Measurements from ENCODE around the gene TCERG1L.
"Not testable (repeated sequence)": the region's sequence is repeated elsewhere in the genome, so short reads cannot be mapped to it uniquely, and the experiment has no call there.

TCERG1L gene

DNA sequence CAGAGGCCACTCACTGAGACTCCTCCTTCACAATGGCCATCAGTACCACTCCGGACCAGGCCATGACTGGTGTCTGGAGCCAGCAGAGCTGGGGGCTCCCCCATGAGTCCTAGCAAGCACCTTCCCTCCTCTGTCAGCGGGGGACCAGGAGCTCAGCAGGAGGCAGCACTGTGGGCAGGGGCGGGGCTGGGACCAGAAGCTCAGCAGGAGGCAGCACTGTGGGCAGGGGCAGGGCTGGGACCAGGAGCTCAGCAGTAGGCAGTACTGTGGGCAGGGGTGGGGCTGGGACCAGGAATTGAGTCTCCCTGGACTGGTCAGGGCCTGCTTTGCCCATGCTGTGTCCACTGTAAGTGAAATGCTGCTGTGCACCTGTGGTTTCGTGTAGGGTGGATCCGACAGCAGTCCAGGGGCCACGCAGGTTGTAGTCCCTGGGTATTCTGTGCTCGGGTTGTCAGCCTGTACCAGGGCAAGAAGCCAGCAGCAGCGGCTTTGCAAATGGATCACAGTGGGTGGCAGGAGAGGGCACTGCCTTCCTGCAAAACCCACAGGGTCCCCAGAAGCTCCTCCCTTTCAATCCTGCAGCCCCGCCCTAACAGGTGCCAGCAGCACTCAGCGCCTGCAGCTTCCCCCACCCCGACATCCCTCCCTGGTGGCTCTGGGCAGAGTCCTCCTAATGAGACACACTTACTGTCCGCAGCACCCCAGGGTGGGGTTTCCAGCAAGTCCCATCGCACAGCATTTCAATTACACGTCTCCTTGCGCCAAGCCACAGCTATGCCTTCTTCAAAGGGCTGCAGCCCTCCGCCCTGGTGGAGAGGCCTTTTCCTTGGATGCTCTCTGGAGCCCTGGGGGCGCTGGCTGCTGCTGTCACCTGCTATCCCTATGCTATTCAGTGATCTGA, 220.5 kb downstream of the TCERG1L start:
- in situ Hi-C loops (cut with MboI; ENCODE audit: low sequenced_read_pairs) = no loop called here

GRCh38 chr10:131089861-131090260, 221.7 kb downstream of the TCERG1L start:
- in situ Hi-C loops (cut with MboI; ENCODE audit: low sequenced_read_pairs) = no loop called here

- in situ Hi-C loops (cut with MboI; ENCODE audit: low sequenced_read_pairs) = no loop called here
Observed at GRCh38 chr10:131089150-131089549, 222.4 kb downstream of the TCERG1L start.

GRCh38 chr10:131088619-131089018, 222.9 kb downstream of the TCERG1L start:
- in situ Hi-C loops (cut with MboI; ENCODE audit: low sequenced_read_pairs) = no loop called here

DNA sequence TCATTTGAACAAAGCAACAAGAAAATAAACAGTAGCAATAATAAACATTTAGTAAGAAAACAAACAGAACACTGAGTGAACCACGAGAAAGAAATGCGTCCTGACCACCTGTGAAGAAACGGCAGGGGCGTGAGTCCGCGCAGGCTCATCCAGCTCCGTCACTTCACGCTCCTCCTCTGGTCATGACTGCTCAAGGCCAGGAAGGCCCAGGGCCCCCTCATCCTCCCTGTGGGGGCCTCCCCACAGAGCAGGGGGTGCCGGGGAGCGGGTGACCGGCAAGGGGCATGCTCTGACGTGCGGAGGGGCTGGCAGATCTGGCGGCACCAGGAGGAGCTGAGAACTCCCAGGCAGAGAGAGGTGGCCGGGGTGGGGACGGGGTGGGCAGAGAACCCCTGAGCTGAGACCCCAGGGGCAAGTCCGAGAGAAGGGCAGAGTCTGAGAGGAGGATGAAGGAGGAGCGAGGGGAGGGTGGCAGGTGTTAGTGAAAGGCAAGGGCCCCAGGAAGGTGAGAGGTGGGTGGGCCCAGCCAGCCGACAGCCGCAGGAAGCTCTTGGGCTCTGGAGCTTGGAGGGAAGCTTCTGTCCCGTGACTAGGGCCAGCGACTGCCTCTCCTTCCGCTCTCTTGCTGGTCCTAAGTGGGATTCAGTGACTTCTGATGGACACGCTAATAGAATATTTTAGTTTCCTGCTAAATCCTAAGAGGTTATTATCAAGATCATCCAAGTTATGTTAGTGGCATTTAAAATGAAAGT, 223.9 kb downstream of the TCERG1L start:
- in situ Hi-C loops (cut with MboI; ENCODE audit: low sequenced_read_pairs) = no loop called here

DNA sequence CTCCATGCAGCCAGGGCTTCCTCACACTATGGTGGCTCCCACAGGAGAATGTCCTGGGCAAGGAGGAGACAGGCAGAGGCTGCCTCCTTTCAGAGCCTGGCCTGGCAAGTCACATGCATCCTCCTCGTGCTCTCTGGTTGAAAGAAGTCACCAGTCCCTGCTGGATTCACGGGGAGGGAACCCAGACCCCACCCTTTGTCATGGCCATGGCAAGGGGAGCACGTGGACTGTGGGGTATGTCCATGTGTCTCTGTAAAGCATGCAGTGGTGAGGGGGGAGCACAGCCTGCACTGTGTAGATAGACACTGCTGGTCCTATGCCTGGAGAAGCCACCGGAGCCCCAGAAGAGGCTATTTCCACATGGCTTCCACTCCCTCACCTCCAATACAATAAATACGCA, 225.0 kb downstream of the TCERG1L start:
- in situ Hi-C loops (cut with MboI; ENCODE audit: low sequenced_read_pairs) = no loop called here

GRCh38 chr10:131086094-131086493, 225.4 kb downstream of the TCERG1L start:
- in situ Hi-C loops (cut with MboI; ENCODE audit: low sequenced_read_pairs) = no loop called here

- in situ Hi-C loops (cut with MboI; ENCODE audit: low sequenced_read_pairs) = no loop called here
Observed at GRCh38 chr10:131085091-131085860, 226.2 kb downstream of the TCERG1L start.

DNA sequence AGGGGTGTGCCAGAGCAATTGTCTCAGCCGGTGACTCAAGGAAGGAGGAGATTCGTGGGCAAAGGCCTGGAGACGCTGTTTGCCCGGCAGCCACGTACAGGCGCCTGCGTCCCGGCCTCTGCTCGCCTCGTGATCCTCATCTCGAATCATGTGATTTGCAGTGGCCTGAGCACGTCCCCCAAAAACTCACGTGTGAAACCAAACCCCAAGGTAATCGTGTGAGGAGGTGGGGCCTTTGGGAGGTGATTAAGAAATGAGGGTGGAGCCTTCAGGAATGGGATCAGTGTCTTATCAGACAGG, 226.8 kb downstream of the TCERG1L start:
- in situ Hi-C loops (cut with MboI; ENCODE audit: low sequenced_read_pairs) = no loop called here

- in situ Hi-C loops (cut with MboI; ENCODE audit: low sequenced_read_pairs) = no loop called here
Observed at GRCh38 chr10:131083915-131084790, 227.4 kb downstream of the TCERG1L start.

- in situ Hi-C loops (cut with MboI; ENCODE audit: low sequenced_read_pairs) = no loop called here
Observed at GRCh38 chr10:131082991-131083481, 228.5 kb downstream of the TCERG1L start.

DNA sequence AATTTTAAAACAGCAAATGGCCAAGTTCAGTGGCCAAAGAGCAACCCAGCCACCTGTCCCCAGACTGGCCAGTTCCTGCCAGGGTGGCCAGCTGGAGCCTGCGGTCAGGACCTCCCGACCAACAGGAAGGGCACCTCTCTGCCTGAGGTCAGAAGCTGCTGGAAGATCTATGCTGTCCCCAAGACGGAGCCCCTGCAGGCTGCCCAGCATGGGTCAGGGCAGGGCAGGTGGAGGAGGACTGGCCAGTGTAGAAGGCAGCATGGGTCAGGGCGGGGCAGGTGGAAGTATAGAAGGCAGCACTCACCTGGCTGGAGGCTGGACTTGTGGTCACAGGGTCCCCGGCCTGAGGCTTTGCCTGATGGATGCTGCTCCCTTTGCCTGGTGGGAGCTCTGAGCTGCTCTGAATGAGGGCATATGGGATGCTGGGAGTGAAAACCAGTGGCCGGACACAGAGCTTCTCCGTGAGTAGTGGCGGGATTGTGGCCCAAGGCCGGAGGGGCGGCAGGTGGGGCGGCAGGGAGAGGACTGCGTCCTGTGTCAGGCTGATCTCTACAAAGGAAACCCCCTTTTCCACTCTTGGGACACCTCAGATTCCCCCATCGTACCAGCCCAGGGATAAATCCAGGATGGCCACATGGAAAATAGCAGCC, 229.2 kb downstream of the TCERG1L start:
- in situ Hi-C loops (cut with MboI; ENCODE audit: low sequenced_read_pairs) = no loop called here

DNA sequence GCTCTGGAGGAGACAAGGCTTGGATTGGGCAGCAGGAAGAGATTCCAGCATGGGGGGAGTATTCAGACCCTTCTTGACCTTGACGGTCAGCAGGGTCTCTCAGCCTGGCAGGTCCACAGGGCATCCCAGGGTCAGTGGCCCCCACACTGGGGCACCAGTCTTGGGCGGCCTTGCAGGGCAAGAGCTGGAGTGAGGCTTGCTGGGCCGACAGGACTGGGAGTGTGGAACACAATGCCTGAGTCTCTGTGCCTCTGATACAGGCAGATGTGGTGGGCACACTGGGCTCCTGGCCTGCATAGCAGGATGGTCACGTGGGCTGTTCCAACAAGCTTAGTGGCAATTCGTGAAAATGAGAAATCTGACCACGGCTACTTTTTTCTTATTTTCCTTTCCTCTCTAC, 229.7 kb downstream of the TCERG1L start:
- in situ Hi-C loops (cut with MboI; ENCODE audit: low sequenced_read_pairs) = no loop called here

DNA sequence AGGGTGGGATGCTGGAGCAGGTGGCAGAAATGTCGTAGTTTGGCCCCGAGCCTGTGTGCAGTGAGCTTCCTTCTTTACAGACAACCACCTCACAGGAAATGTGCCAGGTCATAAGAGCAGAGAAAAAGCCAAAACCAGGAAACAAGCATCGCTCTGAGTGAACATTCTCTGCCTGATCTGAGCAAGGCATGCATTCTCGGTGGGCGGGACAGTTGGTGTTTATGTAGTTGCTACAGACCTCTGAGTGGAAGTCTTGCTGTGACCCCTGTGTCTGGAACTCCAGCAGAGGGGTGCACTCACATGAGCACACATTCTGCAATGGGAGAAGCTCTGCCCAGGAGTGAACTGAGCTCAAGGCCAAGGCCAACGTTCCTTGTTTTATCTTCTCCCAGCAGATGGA, 230.1 kb downstream of the TCERG1L start:
- in situ Hi-C loops (cut with MboI; ENCODE audit: low sequenced_read_pairs) = no loop called here

DNA sequence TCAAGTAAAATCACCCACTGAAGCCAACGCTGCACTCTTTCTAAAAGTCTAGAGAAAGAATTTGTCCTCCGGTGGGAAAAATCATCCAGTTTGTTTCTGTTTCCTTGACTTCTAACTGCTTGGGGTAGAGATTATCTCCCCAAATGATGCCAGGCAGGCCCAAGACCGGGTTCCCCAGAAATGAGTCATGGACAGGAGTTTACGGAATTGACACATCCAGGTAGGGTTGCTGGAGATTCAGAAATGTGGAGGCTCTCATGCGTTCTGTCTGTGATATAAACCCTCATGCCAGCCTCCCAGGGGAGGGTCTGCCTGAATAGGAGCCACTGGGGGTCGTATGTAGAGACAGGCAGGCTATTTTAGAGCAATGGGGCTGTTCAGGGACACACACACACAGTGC, 230.9 kb downstream of the TCERG1L start:
- in situ Hi-C loops (cut with MboI; ENCODE audit: low sequenced_read_pairs) = no loop called here

GRCh38 chr10:131079314-131079713, 232.2 kb downstream of the TCERG1L start:
- in situ Hi-C loops (cut with MboI; ENCODE audit: low sequenced_read_pairs) = no loop called here

- in situ Hi-C loops (cut with MboI; ENCODE audit: low sequenced_read_pairs) = not testable (repeated sequence)
Observed at GRCh38 chr10:131078882-131079280, 232.6 kb downstream of the TCERG1L start.

GRCh38 chr10:131078131-131078881, 233.2 kb downstream of the TCERG1L start:
- in situ Hi-C loops (cut with MboI; ENCODE audit: low sequenced_read_pairs) = no loop called here

DNA sequence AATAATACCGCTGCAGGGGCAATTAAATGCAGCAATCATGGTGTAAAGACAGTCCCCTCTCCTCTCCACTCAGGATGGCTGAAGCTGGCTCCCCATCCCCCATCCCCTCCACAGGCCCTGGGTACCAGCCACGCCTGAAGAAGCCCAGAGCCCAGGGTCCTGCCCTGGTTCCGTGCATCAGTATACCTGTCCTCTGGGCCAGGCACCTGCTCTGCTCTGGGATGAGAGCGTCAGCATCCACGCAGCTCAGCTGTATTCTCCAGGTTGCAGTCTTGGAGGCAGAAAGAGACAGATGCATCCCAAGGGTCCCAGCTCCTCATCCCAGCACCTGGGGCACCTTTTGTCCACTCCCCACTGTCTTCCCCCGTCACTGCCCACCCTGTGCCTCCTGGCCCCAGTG, 233.8 kb downstream of the TCERG1L start:
- in situ Hi-C loops (cut with MboI; ENCODE audit: low sequenced_read_pairs) = no loop called here

Measured in HL-60/S4 (cell line).